NCI-H187 treated with DMSO at 0.1 percent for 48 hours (cell line): Measurements from ENCODE around the gene OTULIN.

Experiments used
- DNase-seq: peaks from one replicate; lab custom pipeline; 2025; lab: John Stamatoyannopoulos, UW

The OTULIN gene

GRCh38 chr5:14742498-14742897, 78.0 kb downstream of the OTULIN start:
- DNase-seq, result peak; percentile 69

GRCh38 chr5:14743601-14744295, 79.2 kb downstream of the OTULIN start:
- DNase-seq, result no peak

GRCh38 chr5:14744296-14745187, 80.0 kb downstream of the OTULIN start:
- DNase-seq, result no peak

- no peak for DNase-seq
These were observed 80.7 kb downstream of the OTULIN start for GRCh38 chr5:14745188-14745563.

GRCh38 chr5:14745753-14746152, 81.2 kb downstream of the OTULIN start:
- DNase-seq, result no peak

- no peak for DNase-seq
These were observed 83.8 kb downstream of the OTULIN start for GRCh38 chr5:14748180-14748900.
